CD4-positive, alpha-beta T cell treated with Interleukin-17A for 4 hours (primary cell): ENCODE results near the gene ABCD3.
"Not testable (repeated sequence)": the region's sequence is repeated elsewhere in the genome, so short reads cannot be mapped to it uniquely, and the experiment has no call there.

ENCODE experiments used
- DNase-seq: peaks from one replicate; pipeline ENCODE4 v3.0.0-alpha.2; 2020; ENCODE audit warnings: mixed read lengths

Gene ABCD3

GRCh38 chr1:94416901-94417727, 1.1 kb upstream of the ABCD3 start:
- no peak for DNase-seq

DNA sequence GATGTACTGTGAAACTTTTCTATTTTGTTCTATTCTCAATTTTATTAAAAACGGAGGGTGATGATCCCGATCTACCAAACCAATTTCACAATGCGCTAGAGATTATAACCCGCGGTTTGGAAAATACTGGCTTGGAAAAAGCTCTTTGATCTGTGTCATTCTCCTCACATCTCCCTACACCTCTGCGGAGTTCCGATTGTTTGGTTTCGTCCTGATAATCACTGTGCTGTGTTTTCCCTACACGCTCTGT, 536 bp upstream of the ABCD3 start:
- no peak for DNase-seq

GRCh38 chr1:94418664-94419655, 771 bp downstream of the ABCD3 start:
- peak; percentile 17 for DNase-seq

- no peak for DNase-seq
Observed at GRCh38 chr1:94422115-94422820, 4.1 kb downstream of the ABCD3 start.

GRCh38 chr1:94425821-94426484, 7.8 kb downstream of the ABCD3 start:
- DNase-seq, result no peak

- not testable (repeated sequence) for DNase-seq
Observed at GRCh38 chr1:94426485-94426870, 8.3 kb downstream of the ABCD3 start.

- DNase-seq, result no peak
Observed at GRCh38 chr1:94428441-94428840, 10.3 kb downstream of the ABCD3 start.

- not testable (repeated sequence) for DNase-seq
Observed at GRCh38 chr1:94428927-94429528, 10.8 kb downstream of the ABCD3 start.

- not testable (repeated sequence) for DNase-seq
Observed at GRCh38 chr1:94430066-94430465, 11.9 kb downstream of the ABCD3 start.

- no peak for DNase-seq
Observed at GRCh38 chr1:94433866-94434265, 15.7 kb downstream of the ABCD3 start.

GRCh38 chr1:94434365-94435045, 16.3 kb downstream of the ABCD3 start:
- no peak for DNase-seq

DNA sequence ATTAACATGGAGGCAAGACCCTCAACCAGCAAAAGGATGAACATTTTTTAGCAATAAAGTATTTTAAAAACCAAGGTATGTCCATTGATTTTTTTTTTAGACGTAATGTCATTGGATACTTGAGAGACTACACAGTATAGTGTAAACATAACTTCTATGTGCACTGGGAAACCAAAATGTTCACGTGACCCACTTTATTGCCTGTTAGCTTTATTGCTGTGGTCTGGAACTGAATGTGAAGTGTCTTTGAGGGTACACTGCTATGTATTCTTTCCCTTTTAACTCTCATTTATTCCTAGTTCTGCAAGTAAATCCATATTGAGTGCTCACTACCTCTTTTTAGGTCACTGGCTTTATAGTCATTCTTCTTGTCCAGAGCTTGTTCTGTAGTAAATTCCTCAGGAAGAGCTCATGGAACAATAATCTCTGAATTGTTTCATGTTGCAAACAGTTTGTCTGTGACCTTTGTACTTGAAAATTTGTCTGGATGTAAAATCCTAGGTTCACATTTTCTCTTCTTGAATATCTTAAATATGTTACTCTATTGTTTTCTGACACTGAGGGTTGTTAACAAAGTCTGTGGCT, 20.6 kb downstream of the ABCD3 start:
- DNase-seq, result no peak

- DNase-seq, result no peak
Observed at GRCh38 chr1:94440088-94440487, 21.9 kb downstream of the ABCD3 start.

DNA sequence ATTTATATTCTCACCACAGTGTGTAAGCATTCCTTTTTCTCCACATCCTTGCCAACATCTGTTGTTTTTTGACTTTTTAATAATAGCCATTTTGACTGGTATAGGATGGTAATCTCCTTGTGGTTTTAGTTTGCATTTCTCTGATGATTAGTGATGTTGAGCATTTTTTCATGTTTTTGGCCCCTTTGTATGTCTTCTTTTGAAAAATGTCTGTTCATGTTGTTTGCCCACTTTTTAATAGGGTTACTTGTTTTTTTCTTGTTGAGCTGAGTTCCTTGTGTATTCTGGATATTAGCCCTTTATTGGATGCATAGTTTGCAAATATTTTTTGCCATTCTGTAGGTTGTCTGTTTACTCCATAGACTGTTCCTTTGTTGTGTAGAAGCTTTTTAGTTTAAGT, 24.9 kb downstream of the ABCD3 start:
- not testable (repeated sequence) for DNase-seq

GRCh38 chr1:94444819-94445218, 26.6 kb downstream of the ABCD3 start:
- not testable (repeated sequence) for DNase-seq

DNA sequence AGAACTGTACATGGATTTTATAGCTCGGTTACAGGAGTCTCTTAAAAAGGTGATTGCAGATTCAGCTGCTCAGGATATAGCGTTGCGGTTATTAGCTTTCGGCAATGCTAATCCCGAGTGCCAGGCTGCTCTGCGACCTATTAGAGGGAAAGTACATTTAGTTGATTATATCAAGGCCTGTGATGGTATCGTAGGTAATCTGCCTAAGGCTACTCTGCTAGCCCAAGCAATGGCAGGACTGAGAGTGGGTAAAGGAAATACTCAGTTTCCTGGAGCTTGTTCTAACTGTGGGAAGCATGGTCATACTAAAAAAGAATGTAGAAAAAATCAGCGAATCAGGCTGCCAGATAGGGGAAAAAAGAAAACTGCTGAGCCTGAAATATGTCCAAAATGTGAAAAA, 27.5 kb downstream of the ABCD3 start:
- not testable (repeated sequence) for DNase-seq

DNA sequence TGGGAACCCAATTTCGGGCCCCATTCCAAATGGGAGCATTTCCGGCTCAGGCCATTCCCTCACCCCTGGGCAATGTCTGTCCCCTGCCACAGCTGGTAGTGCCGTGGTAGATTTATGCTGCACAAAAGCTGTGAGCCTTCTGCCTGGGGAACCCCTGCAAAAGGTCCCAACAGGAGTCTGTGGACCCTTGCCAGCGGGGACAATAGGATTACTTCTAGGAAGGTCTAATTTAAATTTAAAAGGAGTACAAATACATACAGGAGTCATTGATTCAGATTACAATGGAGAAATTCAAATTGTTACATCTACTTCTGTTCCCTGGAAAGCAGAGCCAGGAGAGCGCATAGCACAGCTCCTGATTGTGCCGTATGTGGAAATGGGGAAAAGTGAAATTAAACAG, 28.0 kb downstream of the ABCD3 start:
- not testable (repeated sequence) for DNase-seq

GRCh38 chr1:94448741-94449140, 30.6 kb downstream of the ABCD3 start:
- not testable (repeated sequence) for DNase-seq

DNA sequence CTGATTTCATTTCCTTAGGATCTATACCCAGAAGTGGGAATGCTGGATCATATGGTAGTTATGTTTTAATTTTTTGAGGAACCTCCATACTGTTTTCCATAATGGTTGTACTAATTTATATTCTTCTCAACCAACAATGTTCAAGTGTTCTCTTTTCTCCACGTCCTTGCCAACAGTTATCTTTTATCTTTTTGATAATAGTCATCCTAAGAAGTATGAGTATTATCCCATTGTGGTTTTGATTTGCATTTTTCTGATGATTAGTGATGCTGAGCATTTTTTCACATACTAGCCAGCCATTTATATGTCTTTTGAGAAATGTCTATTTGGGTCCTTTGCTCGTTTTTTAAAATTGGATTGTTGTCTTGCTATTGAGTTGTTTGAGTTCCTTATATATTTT, 38.5 kb downstream of the ABCD3 start:
- no peak for DNase-seq

DNA sequence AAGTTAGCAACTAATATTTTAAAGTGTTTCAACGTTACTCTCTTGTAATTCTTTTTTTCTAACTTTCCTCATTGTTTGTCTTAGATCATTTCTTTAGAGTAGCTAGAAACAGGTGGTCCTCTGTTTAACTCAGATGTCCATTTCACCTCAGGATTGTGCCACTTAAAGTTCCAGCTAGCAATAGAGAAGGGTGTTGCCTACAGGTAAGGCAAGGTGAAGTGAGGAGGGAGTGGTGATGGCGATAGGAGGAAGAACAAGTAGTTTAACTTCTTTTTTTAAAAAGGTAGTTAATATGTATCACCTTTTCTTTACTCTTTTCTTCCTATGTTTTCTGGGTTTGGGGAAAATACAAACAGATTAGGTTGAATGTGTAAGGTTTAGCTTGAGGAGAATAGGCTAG, 44.4 kb downstream of the ABCD3 start:
- DNase-seq, result no peak

- DNase-seq, result no peak
Observed at GRCh38 chr1:94463056-94463764, 45.0 kb downstream of the ABCD3 start.
